Neural cell (in vitro differentiated cells): Measurements from ENCODE around the gene TNFAIP8L3.

Experiments used
- POLR2AphosphoS5 ChIP-seq: IDR thresholded peaks from 2 replicates; pipeline ENCODE4 v1.6.1; 2012
- TAF1 ChIP-seq: IDR thresholded peaks from 2 replicates; pipeline ENCODE4 v1.6.1; 2012; ENCODE audit warnings: low read depth

GRCh38 chr15:51133140-51133765 lies 38.5 kb upstream of the TNFAIP8L3 start:
- TF ChIP-seq TAF1 (no peak), POLR2AphosphoS5 (no peak)
